PC-3 (cell line): ENCODE results near the gene WWC2.

ENCODE experiments used
- EZH2 ChIP-seq: fragments of 300-600 bp; sonication (generic); IDR thresholded peaks from one replicate; pipeline ENCODE4 v1.6.1; 2017; ENCODE audit warnings: antibody characterized with exemption, mild to moderate bottlenecking, low read length; ENCODE audit not compliant: unreplicated experiment
- EZH2phosphoT487 ChIP-seq: fragments of 300-600 bp; sonication (generic); IDR thresholded peaks from 2 replicates; pipeline ENCODE4 v1.6.1; 2018; ENCODE audit warnings: mild to moderate bottlenecking, antibody characterized with exemption, low read length, borderline replicate concordance
- TF ChIP-seq, protein P1 (sequence below): fragments of 300-600 bp; sonication (generic); conservative IDR thresholded peaks from 2 replicates; pipeline ENCODE4 v1.5.1; 2017; ENCODE audit warnings: antibody characterized with exemption, low read depth, mild to moderate bottlenecking, low read length

DNA sequence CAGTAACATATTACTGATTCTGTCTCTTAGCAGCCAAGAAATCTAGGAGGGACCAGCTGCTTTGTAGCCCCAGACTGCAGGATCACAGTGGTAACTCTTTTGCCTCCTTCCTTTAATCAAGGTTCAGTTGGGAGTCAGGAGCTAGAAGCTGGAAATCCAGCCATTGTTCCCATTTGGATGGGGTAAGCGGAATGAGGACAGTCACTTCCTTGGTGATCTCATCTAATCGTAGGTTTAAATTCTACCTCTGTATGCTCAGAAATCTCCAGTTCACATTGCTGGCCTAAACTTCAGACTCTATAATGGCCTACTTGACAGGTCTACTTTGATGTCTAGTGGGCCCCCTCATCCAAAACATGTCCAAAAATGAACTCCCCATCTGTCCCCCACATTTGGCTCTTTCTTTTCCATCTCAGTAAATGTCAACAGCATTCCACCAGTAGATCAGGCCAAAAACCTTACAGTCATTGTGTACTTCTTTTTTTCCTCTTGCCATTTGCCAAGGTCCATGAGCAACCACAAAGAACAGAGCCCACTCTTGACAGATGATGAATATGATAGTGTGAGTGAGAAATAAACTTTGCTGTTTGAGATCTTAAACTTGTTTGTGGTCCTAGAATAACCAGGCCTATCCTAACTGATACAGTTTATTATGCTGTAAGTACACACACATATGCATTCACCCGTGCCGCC lies 40.1 kb downstream of the WWC2 start:
- TF ChIP-seq, protein P1, sequence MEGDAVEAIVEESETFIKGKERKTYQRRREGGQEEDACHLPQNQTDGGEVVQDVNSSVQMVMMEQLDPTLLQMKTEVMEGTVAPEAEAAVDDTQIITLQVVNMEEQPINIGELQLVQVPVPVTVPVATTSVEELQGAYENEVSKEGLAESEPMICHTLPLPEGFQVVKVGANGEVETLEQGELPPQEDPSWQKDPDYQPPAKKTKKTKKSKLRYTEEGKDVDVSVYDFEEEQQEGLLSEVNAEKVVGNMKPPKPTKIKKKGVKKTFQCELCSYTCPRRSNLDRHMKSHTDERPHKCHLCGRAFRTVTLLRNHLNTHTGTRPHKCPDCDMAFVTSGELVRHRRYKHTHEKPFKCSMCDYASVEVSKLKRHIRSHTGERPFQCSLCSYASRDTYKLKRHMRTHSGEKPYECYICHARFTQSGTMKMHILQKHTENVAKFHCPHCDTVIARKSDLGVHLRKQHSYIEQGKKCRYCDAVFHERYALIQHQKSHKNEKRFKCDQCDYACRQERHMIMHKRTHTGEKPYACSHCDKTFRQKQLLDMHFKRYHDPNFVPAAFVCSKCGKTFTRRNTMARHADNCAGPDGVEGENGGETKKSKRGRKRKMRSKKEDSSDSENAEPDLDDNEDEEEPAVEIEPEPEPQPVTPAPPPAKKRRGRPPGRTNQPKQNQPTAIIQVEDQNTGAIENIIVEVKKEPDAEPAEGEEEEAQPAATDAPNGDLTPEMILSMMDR: no peak
- no peak for TF ChIP-seq EZH2
- no peak for TF ChIP-seq EZH2phosphoT487
